GM19324 (cell line): ENCODE measurements around the gene COQ9.

ENCODE experiments used
- ATAC-seq: cut with Tn5 transposase; IDR thresholded peaks from one replicate; pipeline ENCODE4 v1.9.1; 2021; ENCODE audit warnings: mild to moderate bottlenecking, moderate library complexity; ENCODE audit not compliant: unreplicated experiment, low FRiP score

COQ9 gene

GRCh38 chr16:57471209-57471608 is 23.9 kb downstream of the COQ9 start:
- no peak for ATAC-seq

- no peak for ATAC-seq
Observed at GRCh38 chr16:57471852-57472664, 24.8 kb downstream of the COQ9 start.

- ATAC-seq: no peak
Observed at GRCh38 chr16:57472665-57473060, 25.4 kb downstream of the COQ9 start.

GRCh38 chr16:57473176-57473840 is 26.0 kb downstream of the COQ9 start:
- ATAC-seq: no peak

DNA sequence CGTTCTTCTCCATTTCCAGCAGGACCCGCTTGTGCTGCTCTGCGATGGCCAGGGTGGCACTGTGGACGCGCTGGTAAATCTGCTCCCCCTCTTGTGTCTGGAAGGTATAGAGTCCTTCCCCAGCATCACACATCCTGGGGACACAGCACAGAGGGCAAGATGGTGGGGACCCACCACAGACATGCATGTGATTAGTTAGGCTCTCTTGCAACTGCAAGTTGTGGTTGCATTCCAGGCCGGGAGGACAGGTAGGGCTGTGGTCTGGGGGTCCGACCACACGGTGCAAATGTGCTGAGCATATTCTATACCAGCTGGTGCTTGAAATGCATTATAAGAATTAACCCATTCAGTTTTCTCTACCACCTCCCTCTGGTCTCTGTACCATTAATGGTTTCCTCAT is 26.6 kb downstream of the COQ9 start:
- no peak for ATAC-seq

DNA sequence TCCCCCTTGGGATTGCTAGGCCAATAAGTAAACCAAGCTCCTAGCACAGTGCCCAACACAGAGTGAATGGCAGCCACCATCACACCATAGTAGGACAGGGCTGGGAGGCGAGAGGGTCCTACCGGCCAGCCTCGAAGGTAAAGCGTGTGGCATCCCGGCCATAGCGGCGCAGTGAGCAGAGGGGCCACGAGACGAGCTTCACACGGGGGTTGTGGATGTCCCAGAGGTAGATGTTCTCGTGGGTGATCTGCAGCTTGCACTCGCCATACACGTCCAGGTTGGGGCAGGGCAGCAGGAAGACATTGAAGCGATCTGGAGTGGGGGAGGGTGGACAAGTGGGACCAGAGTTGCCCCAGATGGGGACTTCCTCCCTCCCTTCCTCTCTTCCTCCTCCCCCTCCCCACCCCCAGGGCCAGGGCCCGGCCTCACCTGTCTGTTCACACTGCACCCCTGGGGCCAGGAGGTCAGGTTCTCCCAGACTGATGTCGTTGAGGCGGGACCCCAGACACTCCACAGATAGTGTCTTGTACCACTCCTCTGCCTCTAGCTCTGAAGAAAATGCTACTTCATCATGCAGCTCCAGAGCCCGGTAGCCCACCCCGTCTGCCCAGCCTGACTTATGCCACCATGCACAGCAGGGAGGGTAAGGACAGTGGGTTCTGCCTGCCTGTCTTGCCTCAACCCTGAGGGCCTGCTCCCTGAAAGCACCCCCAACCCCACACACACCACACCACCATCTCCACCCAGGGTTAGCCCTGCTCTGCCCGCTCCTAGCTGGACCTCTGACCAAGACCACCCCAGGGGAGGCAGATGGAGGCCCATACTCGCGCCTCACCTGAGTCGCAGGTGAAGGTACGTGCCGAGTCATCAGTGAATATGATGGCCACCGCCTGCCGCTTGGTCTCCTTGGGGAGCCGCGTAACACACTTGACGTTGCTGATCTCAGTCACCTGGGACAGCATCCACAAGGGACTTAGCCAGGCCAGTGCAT is 27.7 kb downstream of the COQ9 start:
- no peak for ATAC-seq

- ATAC-seq: peak; percentile 68
Observed at GRCh38 chr16:57475711-57476339, 28.5 kb downstream of the COQ9 start.

- no peak for ATAC-seq
Observed at GRCh38 chr16:57476546-57477410, 29.5 kb downstream of the COQ9 start.

- no peak for ATAC-seq
Observed at GRCh38 chr16:57477531-57478202, 30.4 kb downstream of the COQ9 start.

DNA sequence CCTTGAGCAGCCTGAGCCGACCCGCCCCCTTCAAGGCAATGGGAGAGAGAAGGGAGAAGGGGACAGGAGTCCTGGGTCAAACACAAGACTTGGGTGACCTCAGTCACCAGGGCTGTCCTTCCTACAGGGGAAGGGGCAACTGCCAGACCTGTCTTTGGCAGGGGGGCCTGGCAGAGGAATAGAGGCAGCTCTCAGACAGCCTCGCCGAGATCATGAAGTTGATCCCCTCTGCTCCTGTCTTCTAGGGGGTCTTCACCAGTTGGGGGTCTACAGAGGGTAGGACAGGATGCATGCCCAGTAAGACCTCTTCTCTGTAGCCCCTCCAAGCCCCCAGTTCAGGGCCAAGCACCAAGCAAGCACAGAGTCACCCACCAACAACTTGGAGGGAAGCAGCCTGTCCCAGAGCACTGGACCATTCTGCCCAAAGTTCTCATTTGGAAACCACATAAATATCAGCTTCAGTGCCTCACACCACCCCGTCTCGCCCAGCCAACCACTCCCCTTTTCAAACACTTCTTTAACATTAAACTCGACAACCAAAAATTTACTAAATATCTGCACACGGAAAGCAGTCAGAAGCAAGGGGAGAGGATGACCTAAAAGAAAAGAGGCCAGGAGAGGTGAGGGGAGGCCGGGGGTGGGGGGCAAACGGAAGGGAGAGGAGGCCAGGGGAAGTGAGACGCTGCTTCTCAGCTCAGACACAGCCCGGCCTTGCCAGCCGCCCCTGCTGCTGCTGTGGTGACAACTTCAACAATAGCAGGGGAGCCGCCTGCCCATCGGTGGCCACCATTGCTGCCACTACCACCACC is 31.3 kb downstream of the COQ9 start:
- ATAC-seq: no peak

- ATAC-seq: no peak
Observed at GRCh38 chr16:57479205-57479975, 32.1 kb downstream of the COQ9 start.

- no peak for ATAC-seq
Observed at GRCh38 chr16:57479976-57480753, 32.9 kb downstream of the COQ9 start.

- ATAC-seq: no peak
Observed at GRCh38 chr16:57480754-57481230, 33.5 kb downstream of the COQ9 start.

- no peak for ATAC-seq
Observed at GRCh38 chr16:57481421-57481820, 34.1 kb downstream of the COQ9 start.

- ATAC-seq: no peak
Observed at GRCh38 chr16:57482845-57483545, 35.7 kb downstream of the COQ9 start.
